SK-N-SH (cell line): Measurements from ENCODE around the gene TUBGCP6. TPM values are rescaled to one million over a fixed set of nuclear protein-coding genes. Genes with fewer than 3 reads are reported as not detected.
"Not testable (repeated sequence)": the region's sequence is repeated elsewhere in the genome, so short reads cannot be mapped to it uniquely, and the experiment has no call there.

Experiments used
- CTCF ChIA-PET: fragments of 300-600, 350-600 bp; formaldehyde crosslinking; extraction: SDS; loops from one replicate; lab custom pipeline; 2021; lab: Yijun Ruan, JAX
- POLR2A ChIA-PET: fragments of 350-600 bp; sonication (Branson Sonifier 250); formaldehyde crosslinking; extraction: SDS; loops from one replicate; lab custom pipeline; 2020; ENCODE audit warnings: antibody characterized with exemption, inconsistent platforms; lab: Yijun Ruan, JAX
- DNase-seq: peaks from one replicate; pipeline ENCODE4 v3.0.0; 2012
- H2AFZ ChIP-seq: fragments of 200-600 bp; sonication (generic); 2 replicates; pipeline ENCODE4 v1.8.1; 2016; ENCODE audit warnings: antibody characterized with exemption, mild to moderate bottlenecking, low read depth
- H3F3A ChIP-seq: fragments of 200-600 bp; sonication (generic); replicated peaks from 2 replicates; pipeline ENCODE3; 2016; ENCODE audit warnings: antibody characterized with exemption, mild to moderate bottlenecking; ENCODE audit not compliant: insufficient read depth
- H3K27ac ChIP-seq, 2 experiments: fragments of 200-500 bp in 1 of 2; fragments of 200-600 bp in 1 of 2; sonication (Bioruptor generic) in 1 of 2; sonication (generic), shearing (Covaris generic) in 1 of 2; 2 replicates each; pipeline versions ENCODE4 v1.5.1 to v1.6.1; 2014 to 2016; ENCODE audit warnings: low read depth in 2 of 2, inconsistent platforms in 1 of 2, low read length in 1 of 2, mild to moderate bottlenecking in 1 of 2, mixed read lengths in 1 of 2
- H3K27me3 ChIP-seq: fragments of 200-600 bp; sonication (generic), shearing (Covaris generic); 2 replicates; pipeline ENCODE4 v1.6.1; 2016; ENCODE audit warnings: mixed run types; ENCODE audit not compliant: insufficient read depth
- H3K36me3 ChIP-seq, 2 experiments: fragments of 200-500 bp in 1 of 2; fragments of 200-600 bp in 1 of 2; sonication (Bioruptor generic) in 1 of 2; sonication (generic) in 1 of 2; replicated peaks in 1 of 2; 2 replicates each; pipeline versions ENCODE3 to v1.5.1; 2014 to 2016; ENCODE audit warnings: low read length in 1 of 2, mild to moderate bottlenecking in 1 of 2; ENCODE audit not compliant: insufficient read depth in 2 of 2, control insufficient read depth in 1 of 2
- H3K4me1 ChIP-seq, 2 experiments: fragments of 200-500 bp in 1 of 2; fragments of 200-600 bp in 1 of 2; sonication (Bioruptor generic) in 1 of 2; sonication (generic), shearing (Covaris generic) in 1 of 2; 2 replicates each; pipeline versions ENCODE4 v1.5.1 to v1.6.1; 2014 to 2016; ENCODE audit warnings: low read depth in 1 of 2, low read length in 1 of 2, mixed run types in 1 of 2; ENCODE audit not compliant: insufficient read depth in 2 of 2, control insufficient read depth in 1 of 2
- H3K4me2 ChIP-seq: fragments of 200-600 bp; sonication (generic), shearing (Covaris generic); 2 replicates; pipeline ENCODE4 v1.6.1; 2017; ENCODE audit warnings: mixed run types
- H3K4me3 ChIP-seq, 2 experiments: fragments of 200-500 bp in 1 of 2; fragments of 200-600 bp in 1 of 2; sonication (Bioruptor generic) in 1 of 2; sonication (generic), shearing (Covaris generic) in 1 of 2; 2 replicates each; pipeline versions ENCODE4 v1.5.1 to v1.8.1; 2014 to 2016; ENCODE audit warnings: low read depth in 2 of 2, inconsistent platforms in 1 of 2, low read length in 1 of 2, mild to moderate bottlenecking in 1 of 2, mixed read lengths in 1 of 2, moderate library complexity in 1 of 2
- H3K79me2 ChIP-seq: fragments of 200-600 bp; sonication (generic); 2 replicates; pipeline ENCODE4 v1.8.1; 2017; ENCODE audit warnings: mild to moderate bottlenecking; ENCODE audit not compliant: insufficient read depth
- H3K9ac ChIP-seq: fragments of 200-600 bp; sonication (generic); 2 replicates; pipeline ENCODE4 v1.6.1; 2017; ENCODE audit warnings: mixed run types
- H3K9me2 ChIP-seq: fragments of 200-600 bp; sonication (generic); 2 replicates; pipeline ENCODE4 v1.6.1; 2017; ENCODE audit warnings: mixed run types
- H3K9me3 ChIP-seq: fragments of 200-600 bp; sonication (generic); 2 replicates; pipeline ENCODE4 v1.6.1; 2017; ENCODE audit warnings: mixed run types, mild to moderate bottlenecking, moderate library complexity
- H4K20me1 ChIP-seq: fragments of 200-600 bp; sonication (generic); 2 replicates; pipeline ENCODE4 v1.6.1; 2017; ENCODE audit warnings: mild to moderate bottlenecking, mixed run types; ENCODE audit not compliant: insufficient read depth
- CHD2 ChIP-seq: fragments of 150-350 bp; IDR thresholded peaks from 2 replicates; pipeline ENCODE4 v1.6.1; 2018; ENCODE audit warnings: low read length; ENCODE audit not compliant: partially characterized antibody
- ELF1 ChIP-seq: IDR thresholded peaks from 2 replicates; pipeline ENCODE4 v1.4.0; 2012
- EZH2phosphoT487 ChIP-seq: fragments of 200-600 bp; sonication (generic); IDR thresholded peaks from 2 replicates; pipeline ENCODE4 v1.6.1; 2017; ENCODE audit warnings: low read depth, mixed run types, mild to moderate bottlenecking, antibody characterized with exemption, moderate library complexity, borderline replicate concordance
- GABPA ChIP-seq: IDR thresholded peaks from 2 replicates; pipeline ENCODE4 v1.4.0; 2012; ENCODE audit warnings: low read depth, mild to moderate bottlenecking
- JUND ChIP-seq: IDR thresholded peaks from 2 replicates; pipeline ENCODE4 v1.4.0; 2012
- POLR2AphosphoS5 ChIP-seq: IDR thresholded peaks from 2 replicates; pipeline ENCODE4 v1.6.1; 2012; ENCODE audit warnings: low read depth, low read length
- RAD21 ChIP-seq: IDR thresholded peaks from 2 replicates; pipeline ENCODE4 v1.6.1; 2012; ENCODE audit warnings: mild to moderate bottlenecking, low read length
- RCOR1 ChIP-seq: fragments of 150-350 bp; IDR thresholded peaks from 2 replicates; pipeline ENCODE4 v1.6.1; 2017; ENCODE audit warnings: antibody characterized with exemption, low read length
- SMC3 ChIP-seq: IDR thresholded peaks from 2 replicates; pipeline ENCODE4 v1.6.1; 2012; ENCODE audit warnings: low read depth, low read length, improper control_type of control experiment
- TAF1 ChIP-seq: IDR thresholded peaks from 2 replicates; pipeline ENCODE4 v1.6.1; 2012; ENCODE audit warnings: low read depth, mild to moderate bottlenecking, low read length, moderate library complexity, borderline replicate concordance
- YY1 ChIP-seq: IDR thresholded peaks from 2 replicates; pipeline ENCODE4 v1.4.0; 2012; ENCODE audit warnings: low read depth, mild to moderate bottlenecking
- WGBS: methylation state at CpG from one replicate; pipeline ENCODE4 v1.1.6; 2017; ENCODE audit warnings: low lambda C conversion rate; 5-methylcytosine and 5-hydroxymethylcytosine counted together
- polyA plus RNA-seq, 3 experiments: library from polyadenylated mRNA; depleted of rRNA; stranded (reverse); fragments of >200 nt; gene quantifications; 2 replicates each; pipeline ENCODE4 v1.2.3, GENCODE V29; 2012
- TF ChIP-seq, protein P1 (sequence below): IDR thresholded peaks from 2 replicates; pipeline ENCODE4 v1.4.0; 2012; ENCODE audit warnings: low read depth
- TF ChIP-seq, protein P2 (sequence below): fragments of 150-350 bp; IDR thresholded peaks from 2 replicates; pipeline ENCODE4 v1.6.1; 2017; ENCODE audit warnings: antibody characterized with exemption, low read length, low read depth, borderline replicate concordance
- TF ChIP-seq, protein P3 (sequence below): fragments of 200-600 bp; sonication (generic); IDR thresholded peaks from 2 replicates; pipeline ENCODE4 v1.6.1; 2017; ENCODE audit warnings: antibody characterized with exemption, mild to moderate bottlenecking, moderate library complexity

Gene TUBGCP6
- polyA plus RNA-seq, 1 of the 3 experiments (the other 2 are of a cell fraction) = 40.4 TPM

DNA sequence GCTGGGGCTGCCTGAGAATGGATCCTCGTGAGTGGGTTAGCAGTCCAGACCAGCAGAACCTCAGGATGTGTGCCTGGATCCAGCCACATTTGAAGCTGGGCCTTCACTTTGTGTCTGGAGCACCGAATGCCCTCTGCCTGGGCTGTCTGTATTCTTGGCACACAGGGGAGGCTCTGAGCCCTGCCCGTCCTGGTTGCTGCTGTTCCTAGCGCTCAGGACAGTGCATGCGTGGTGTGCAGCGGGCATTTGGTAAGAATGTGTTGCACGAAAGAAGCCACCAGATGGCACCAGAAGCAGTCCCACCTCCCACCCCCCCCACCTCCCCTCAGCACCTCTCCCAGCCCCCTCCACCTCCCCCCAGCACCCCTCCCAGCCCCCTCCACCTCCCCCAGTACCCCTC lies 29.5 kb upstream of the TUBGCP6 start:
- Histone ChIP-seq H3K4me2 (no peak overlapping the region), H3K4me1 (peaks cover 7 to 15% of the 10 kb centered on the region in 2 experiments; a peak in 2 of 4 replicates), H2AFZ (no peak overlapping the region), H3K79me2 (no peaks in the 10 kb centered on the region), H3K4me3 (no peak overlapping the region), H3K27me3 (no peaks in the 10 kb centered on the region), H3K9ac (no peak overlapping the region), H3K9me2 (no peaks in the 10 kb centered on the region), H3K27ac (peak overlapping the region in 1 of 2 experiments; percentile 11; a peak in 1 of 4 replicates), H3F3A (peaks cover 35% of the 10 kb centered on the region), H3K36me3 (peaks cover 17 to 47% of the 10 kb centered on the region in 2 experiments)
- peak; percentile 90 for DNase-seq
- ChIA-PET CTCF (interaction anchor here (0.8 to 11.4 kb wide), 13 partner anchors 8 to 328 kb away, joined by 3 to 101 read pairs (median 9); partner anchors contain the start of genes DENND6B, HDAC10, MAPK12 and PPP6R2), POLR2A (no interaction called here)
- TF ChIP-seq, protein P1, sequence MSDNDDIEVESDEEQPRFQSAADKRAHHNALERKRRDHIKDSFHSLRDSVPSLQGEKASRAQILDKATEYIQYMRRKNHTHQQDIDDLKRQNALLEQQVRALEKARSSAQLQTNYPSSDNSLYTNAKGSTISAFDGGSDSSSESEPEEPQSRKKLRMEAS = no peak
- TF ChIP-seq RCOR1 (no peak), CHD2 (no peak), GABPA (no peak), EZH2phosphoT487 (no peak), YY1 (no peak), POLR2AphosphoS5 (no peak), TAF1 (no peak), RAD21 (peak; percentile 42), JUND (no peak), SMC3 (peak; percentile 47; the same call in 1 of the 2 replicates), ELF1 (no peak)
- TF ChIP-seq, protein P2, sequence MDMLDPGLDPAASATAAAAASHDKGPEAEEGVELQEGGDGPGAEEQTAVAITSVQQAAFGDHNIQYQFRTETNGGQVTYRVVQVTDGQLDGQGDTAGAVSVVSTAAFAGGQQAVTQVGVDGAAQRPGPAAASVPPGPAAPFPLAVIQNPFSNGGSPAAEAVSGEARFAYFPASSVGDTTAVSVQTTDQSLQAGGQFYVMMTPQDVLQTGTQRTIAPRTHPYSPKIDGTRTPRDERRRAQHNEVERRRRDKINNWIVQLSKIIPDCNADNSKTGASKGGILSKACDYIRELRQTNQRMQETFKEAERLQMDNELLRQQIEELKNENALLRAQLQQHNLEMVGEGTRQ = no peak
- TF ChIP-seq, protein P3, sequence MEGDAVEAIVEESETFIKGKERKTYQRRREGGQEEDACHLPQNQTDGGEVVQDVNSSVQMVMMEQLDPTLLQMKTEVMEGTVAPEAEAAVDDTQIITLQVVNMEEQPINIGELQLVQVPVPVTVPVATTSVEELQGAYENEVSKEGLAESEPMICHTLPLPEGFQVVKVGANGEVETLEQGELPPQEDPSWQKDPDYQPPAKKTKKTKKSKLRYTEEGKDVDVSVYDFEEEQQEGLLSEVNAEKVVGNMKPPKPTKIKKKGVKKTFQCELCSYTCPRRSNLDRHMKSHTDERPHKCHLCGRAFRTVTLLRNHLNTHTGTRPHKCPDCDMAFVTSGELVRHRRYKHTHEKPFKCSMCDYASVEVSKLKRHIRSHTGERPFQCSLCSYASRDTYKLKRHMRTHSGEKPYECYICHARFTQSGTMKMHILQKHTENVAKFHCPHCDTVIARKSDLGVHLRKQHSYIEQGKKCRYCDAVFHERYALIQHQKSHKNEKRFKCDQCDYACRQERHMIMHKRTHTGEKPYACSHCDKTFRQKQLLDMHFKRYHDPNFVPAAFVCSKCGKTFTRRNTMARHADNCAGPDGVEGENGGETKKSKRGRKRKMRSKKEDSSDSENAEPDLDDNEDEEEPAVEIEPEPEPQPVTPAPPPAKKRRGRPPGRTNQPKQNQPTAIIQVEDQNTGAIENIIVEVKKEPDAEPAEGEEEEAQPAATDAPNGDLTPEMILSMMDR = peak; percentile 39
- TF ChIP-seq, all 33 proteins: peak for 3
- Histone ChIP-seq H4K20me1 (peaks cover 27% of the 10 kb centered on the region; the same call in 1 of the 2 replicates), H3K9me3 (no peaks in the 10 kb centered on the region)
- WGBS = no CpG with 5 or more reads among the region's 7 CpGs

DNA sequence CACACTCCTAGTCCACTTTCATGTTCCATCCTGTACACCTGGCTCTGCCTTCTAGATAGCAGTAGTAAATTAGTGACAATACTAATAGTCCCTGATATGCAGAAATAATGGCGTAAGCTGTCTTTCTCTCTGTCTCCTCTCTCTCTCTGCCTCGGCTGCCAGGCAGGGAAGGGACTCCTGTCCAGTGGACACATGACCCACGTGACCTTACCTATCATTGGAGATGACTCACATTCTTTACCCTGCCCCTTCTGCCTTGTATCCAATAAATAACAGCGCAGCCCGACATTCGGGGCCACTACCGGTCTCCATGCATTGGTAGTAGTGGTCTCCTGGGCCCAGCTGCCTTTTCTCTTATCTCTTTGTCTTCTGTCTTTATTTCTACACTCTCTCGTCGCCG lies 29.0 kb upstream of the TUBGCP6 start:
- DNase-seq, H3K4me3 ChIP-seq, H3K4me2 ChIP-seq, H3K9me3 ChIP-seq, H3K9me2 ChIP-seq, H2AFZ ChIP-seq, H3K9ac ChIP-seq, H3K79me2 ChIP-seq, POLR2A ChIA-PET, H3K27me3 ChIP-seq: not testable (repeated sequence)
- Histone ChIP-seq H4K20me1 (peaks cover 27% of the 10 kb centered on the region; the same call in 1 of the 2 replicates), H3K36me3 (peaks cover 17 to 42% of the 10 kb centered on the region in 2 experiments), H3F3A (peaks cover 39% of the 10 kb centered on the region), H3K27ac (peak overlapping the region in 1 of 2 experiments; percentile 11; a peak in 1 of 4 replicates), H3K4me1 (peaks cover 7 to 20% of the 10 kb centered on the region in 2 experiments; a peak in 2 of 4 replicates)
- WGBS = 96% methylated on average over 10 of the region's 10 CpGs
- CTCF ChIA-PET = interaction anchor here (0.8 to 11.4 kb wide), 12 partner anchors 8 to 68 kb away, joined by 3 to 101 read pairs (median 9); partner anchors contain the start of genes DENND6B, HDAC10, MAPK12 and PPP6R2

DNA sequence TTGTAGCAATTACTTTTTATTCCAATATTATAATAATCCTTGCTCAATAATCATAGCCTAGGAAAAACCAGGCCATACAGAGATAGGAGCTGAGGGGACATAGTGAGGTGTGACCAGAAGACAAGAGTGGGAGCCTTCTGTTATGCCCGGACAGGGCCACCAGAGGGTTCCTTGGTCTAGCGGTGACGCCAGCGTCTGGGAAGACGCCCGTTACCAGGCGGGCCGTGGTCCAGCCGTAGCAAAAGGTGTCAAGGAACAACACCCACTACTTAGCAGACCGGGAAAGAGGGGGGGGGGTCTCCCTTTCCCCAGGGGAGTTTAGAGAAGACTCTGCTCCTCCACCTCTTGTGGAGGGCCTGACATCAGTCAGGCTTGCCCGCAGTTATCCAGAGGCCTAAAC lies 28.5 kb upstream of the TUBGCP6 start:
- Histone ChIP-seq H3K4me1 (peaks cover 7 to 23% of the 10 kb centered on the region in 2 experiments; a peak in 2 of 4 replicates), H3K36me3 (peaks cover 16 to 37% of the 10 kb centered on the region in 2 experiments), H3F3A (peaks cover 39% of the 10 kb centered on the region), H4K20me1 (peaks cover 27% of the 10 kb centered on the region; the same call in 1 of the 2 replicates)
- H3K9me3 ChIP-seq, H3K4me3 ChIP-seq, H3K4me2 ChIP-seq, H3K9me2 ChIP-seq, H3K27ac ChIP-seq, H2AFZ ChIP-seq, DNase-seq, H3K27me3 ChIP-seq, H3K9ac ChIP-seq, POLR2A ChIA-PET, H3K79me2 ChIP-seq: not testable (repeated sequence)
- 96% methylated on average over 10 of the region's 11 CpGs for WGBS
- CTCF ChIA-PET = interaction anchor here (0.8 to 11.4 kb wide), 12 partner anchors 8 to 347 kb away, joined by 3 to 101 read pairs (median 9); partner anchors contain the start of genes DENND6B, HDAC10, MAPK12 and PPP6R2
